Measurements from ENCODE around the gene ABLIM2. TPM values are rescaled to one million over a fixed set of nuclear protein-coding genes. Genes with fewer than 3 reads are reported as not detected.

The ABLIM2 gene
- total and polyA plus RNA-seq, 10 of the 15 experiments (the other 5 are each of a cell fraction or from before 2014, with no cell fraction given), result 0.03 to 0.15 (median 0.05) TPM; not detected in 7

- TF ChIP-seq, protein P1, sequence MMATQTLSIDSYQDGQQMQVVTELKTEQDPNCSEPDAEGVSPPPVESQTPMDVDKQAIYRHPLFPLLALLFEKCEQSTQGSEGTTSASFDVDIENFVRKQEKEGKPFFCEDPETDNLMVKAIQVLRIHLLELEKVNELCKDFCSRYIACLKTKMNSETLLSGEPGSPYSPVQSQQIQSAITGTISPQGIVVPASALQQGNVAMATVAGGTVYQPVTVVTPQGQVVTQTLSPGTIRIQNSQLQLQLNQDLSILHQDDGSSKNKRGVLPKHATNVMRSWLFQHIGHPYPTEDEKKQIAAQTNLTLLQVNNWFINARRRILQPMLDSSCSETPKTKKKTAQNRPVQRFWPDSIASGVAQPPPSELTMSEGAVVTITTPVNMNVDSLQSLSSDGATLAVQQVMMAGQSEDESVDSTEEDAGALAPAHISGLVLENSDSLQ (IDR thresholded peaks at IDR 0.05), result peak; percentile 64; the same call in 1 of the 2 replicates
- no peak for TF ChIP-seq MTA3 (IDR thresholded peaks at IDR 0.05; ENCODE audit: borderline replicate concordance, low read length)
- TF ChIP-seq, protein P2, sequence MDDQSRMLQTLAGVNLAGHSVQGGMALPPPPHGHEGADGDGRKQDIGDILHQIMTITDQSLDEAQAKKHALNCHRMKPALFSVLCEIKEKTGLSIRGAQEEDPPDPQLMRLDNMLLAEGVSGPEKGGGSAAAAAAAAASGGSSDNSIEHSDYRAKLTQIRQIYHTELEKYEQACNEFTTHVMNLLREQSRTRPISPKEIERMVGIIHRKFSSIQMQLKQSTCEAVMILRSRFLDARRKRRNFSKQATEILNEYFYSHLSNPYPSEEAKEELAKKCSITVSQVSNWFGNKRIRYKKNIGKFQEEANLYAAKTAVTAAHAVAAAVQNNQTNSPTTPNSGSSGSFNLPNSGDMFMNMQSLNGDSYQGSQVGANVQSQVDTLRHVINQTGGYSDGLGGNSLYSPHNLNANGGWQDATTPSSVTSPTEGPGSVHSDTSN (IDR thresholded peaks at IDR 0.05; ENCODE audit: insufficient replicate concordance, low read depth, low read length), result peak; percentile 67
- TF ChIP-seq ZNF217 (IDR thresholded peaks at IDR 0.05), result 0 out of 2 replicates have a peak, but pooled peaks have one; percentile 5
- no peak for TF ChIP-seq POLR2A (IDR thresholded peaks at IDR 0.05; ENCODE audit: low read depth, low read length)
- peak; percentile 73 for TF ChIP-seq DPF2 (IDR thresholded peaks at IDR 0.05)
- TF ChIP-seq ZBTB33 (IDR thresholded peaks at IDR 0.05), result no peak
- no peak for TF ChIP-seq ELK1 (IDR thresholded peaks at IDR 0.05; ENCODE audit: low read depth, low read length)
- TF ChIP-seq ESRRA (IDR thresholded peaks at IDR 0.05; ENCODE audit: low read length), result no peak
- no peak for TF ChIP-seq BMI1 (IDR thresholded peaks at IDR 0.05; ENCODE audit: borderline replicate concordance)
- no peak for TF ChIP-seq ASH2L (IDR thresholded peaks at IDR 0.05; ENCODE audit: borderline replicate concordance, low read depth)
- no peak for TF ChIP-seq MYB (IDR thresholded peaks at IDR 0.05; ENCODE audit: borderline replicate concordance, low read depth, low read length)
- TF ChIP-seq SREBF2 (IDR thresholded peaks at IDR 0.05; ENCODE audit: low read length), result no peak
- TF ChIP-seq ZZZ3 (IDR thresholded peaks at IDR 0.05; ENCODE audit: control insufficient read depth, insufficient read length, low read depth), result no peak
- TF ChIP-seq MLLT1 (IDR thresholded peaks at IDR 0.05), result peak; percentile 80
- TF ChIP-seq ATF7 (IDR thresholded peaks at IDR 0.05; ENCODE audit: low read depth), result peak; percentile 70; the same call in 1 of the 2 replicates
- no peak; the same call in 1 of the 2 replicates for TF ChIP-seq USF2 (IDR thresholded peaks at IDR 0.05; ENCODE audit: borderline replicate concordance, low read depth, low read length)
- no peak for TF ChIP-seq RELA (IDR thresholded peaks at IDR 0.05; ENCODE audit: borderline replicate concordance, partially characterized antibody)
- TF ChIP-seq LARP7 (IDR thresholded peaks at IDR 0.05), result no peak
- TF ChIP-seq, protein P3, sequence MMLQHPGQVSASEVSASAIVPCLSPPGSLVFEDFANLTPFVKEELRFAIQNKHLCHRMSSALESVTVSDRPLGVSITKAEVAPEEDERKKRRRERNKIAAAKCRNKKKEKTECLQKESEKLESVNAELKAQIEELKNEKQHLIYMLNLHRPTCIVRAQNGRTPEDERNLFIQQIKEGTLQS (IDR thresholded peaks at IDR 0.05; ENCODE audit: borderline replicate concordance, extremely low read depth, low read depth, low read length), result no peak
- TF ChIP-seq ETV6 (conservative IDR thresholded peaks at IDR 0.05 in 1 of 2, IDR thresholded peaks at IDR 0.05 in 1 of 2; ENCODE audit: borderline replicate concordance in 1 of 2, low read depth in 1 of 2), result no peak
These were observed 34.4 kb upstream of the ABLIM2 start (continued) for GRCh38 chr4:8192748-8193738.
